GM12801 (cell line): ENCODE measurements around the gene CLTB.

Experiments used
- CTCF ChIP-seq: IDR thresholded peaks from one replicate; pipeline ENCODE4 v1.5.1; 2011; ENCODE audit warnings: control low read depth; ENCODE audit not compliant: insufficient read length; ENCODE audit errors: extremely low read depth

Gene CLTB

GRCh38 chr5:176447978-176448608, 31.8 kb upstream of the CLTB start, which contains the start of gene FAF2:
FAF2 (plus strand) TSS chr5:176448385; CDS start chr5:176448408, 23 bp downstream.
- TF ChIP-seq CTCF = no peak

- TF ChIP-seq CTCF = no peak
These were observed 31.2 kb upstream of the CLTB start for GRCh38 chr5:176447591-176447977.

- TF ChIP-seq CTCF = no peak
These were observed 30.7 kb upstream of the CLTB start for GRCh38 chr5:176446884-176447590.

- no peak for TF ChIP-seq CTCF
These were observed 29.8 kb upstream of the CLTB start for GRCh38 chr5:176446028-176446665.

GRCh38 chr5:176444742-176445141, 28.4 kb upstream of the CLTB start:
- TF ChIP-seq CTCF = no peak

- no peak for TF ChIP-seq CTCF
These were observed 25.6 kb upstream of the CLTB start for GRCh38 chr5:176441921-176442323.

GRCh38 chr5:176440927-176441706, 24.8 kb upstream of the CLTB start:
- TF ChIP-seq CTCF = no peak
